OCI-M2 (cell line): Measurements from ENCODE around the gene RPL32.

ENCODE experiments used
- DNase-seq: peaks from one replicate; lab custom pipeline; 2025; ENCODE audit not compliant: unreplicated experiment; lab: John Stamatoyannopoulos, UW

Gene RPL32

GRCh38 chr3:12833222-12834161 lies 7.9 kb downstream of the RPL32 start:
- no peak for DNase-seq

DNA sequence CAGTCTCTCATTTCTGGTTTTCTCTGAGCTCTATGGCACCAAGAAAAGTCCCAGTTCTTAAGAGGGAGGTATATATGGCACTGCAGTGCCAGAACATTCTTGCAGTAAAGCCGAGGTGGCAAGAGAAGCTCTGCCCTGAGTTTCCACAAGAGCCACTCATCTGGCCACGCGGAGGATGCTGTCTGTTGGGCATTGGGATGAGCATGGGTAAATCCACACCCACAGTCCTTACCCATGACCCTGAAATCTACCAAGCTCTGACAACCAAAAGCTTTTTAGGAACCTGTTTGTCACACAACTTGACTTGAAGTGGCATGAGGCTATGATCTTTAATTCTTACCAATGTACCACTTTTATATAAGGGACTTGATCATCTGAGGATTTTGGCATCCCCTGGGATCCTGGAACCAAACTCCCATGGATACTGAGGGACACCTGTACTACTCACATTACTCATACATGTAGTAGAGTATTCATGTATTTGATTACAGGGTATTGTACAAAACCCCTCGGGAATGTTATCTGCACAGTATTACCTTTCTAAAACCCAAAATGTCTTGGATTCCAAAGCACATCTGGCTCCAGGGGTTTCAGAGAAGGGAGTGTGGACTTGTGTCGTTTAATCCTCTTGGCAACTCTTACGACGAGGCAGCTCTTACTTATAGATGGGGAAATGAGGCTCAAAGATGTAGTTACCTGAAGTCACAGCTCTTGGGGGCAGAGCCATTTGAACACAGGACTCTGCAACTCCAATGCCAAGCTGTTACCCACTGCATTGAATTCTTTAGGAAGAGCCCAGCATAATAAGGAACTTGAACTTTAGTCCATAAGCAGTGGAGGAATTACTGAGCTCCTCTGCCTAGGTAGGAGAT lies 8.8 kb downstream of the RPL32 start:
- no peak for DNase-seq

- no peak for DNase-seq
These were observed 10.0 kb downstream of the RPL32 start for GRCh38 chr3:12831301-12831866.

DNA sequence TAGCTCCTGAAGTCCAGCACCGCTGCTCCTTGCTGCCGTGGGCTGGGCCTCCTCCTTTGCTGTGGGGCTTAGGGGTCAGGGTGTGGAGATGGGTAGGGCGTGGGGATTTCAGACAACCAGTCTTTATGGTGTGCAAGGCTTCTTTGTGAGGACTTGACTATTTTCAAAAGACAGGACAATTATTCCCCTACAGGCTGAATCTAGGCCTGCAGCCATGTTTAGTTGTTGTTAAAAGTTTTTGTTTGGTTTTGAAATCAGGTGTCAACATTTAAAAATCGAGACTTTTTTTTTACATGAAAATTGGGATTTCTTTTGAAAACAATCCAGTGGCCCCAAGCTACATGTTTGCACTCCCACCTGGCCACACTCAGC lies 10.6 kb downstream of the RPL32 start:
- DNase-seq = no peak

GRCh38 chr3:12829886-12830784 lies 11.2 kb downstream of the RPL32 start:
- no peak for DNase-seq

GRCh38 chr3:12829404-12829803 lies 12.0 kb downstream of the RPL32 start:
- DNase-seq = no peak

DNA sequence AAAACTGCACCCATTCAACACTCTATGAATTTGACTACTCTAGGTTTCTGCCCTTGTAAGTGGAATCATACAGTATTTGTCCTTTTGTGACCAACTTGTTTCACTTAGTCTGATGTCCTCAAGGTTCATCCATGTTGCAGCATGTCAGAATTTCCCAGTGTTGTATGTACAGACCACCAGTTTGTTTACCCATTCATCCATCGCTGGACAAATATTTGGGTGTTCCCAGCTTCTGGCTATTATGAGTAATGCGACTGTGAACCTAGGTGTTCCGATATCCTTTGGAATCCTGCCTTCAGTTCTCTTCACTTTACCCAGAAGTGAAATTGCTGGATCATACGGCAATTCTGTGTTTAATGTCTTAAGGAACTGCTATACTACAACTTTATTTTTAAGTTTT lies 12.6 kb downstream of the RPL32 start:
- DNase-seq = no peak

DNA sequence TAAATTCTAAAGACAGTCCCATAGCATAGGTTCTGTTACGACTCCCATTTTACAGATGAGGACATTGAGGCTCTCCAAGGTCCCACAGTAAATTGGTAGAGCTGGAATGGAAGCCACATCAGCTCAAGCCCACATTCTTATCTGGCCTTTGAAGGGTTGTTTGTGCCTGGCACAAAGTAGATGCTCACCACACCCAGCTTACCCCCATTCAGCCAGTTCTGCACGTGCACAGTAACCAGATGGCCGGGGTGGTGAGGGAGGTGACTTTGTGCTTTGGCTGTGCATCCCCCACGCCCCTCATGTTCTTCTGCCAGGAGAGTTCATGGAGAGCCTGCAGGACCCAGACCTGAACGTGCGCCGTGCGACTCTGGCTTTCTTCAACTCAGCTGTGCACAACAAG lies 16.2 kb downstream of the RPL32 start:
- DNase-seq = no peak

- DNase-seq = no peak
These were observed 17.1 kb downstream of the RPL32 start for GRCh38 chr3:12824299-12824698.

DNA sequence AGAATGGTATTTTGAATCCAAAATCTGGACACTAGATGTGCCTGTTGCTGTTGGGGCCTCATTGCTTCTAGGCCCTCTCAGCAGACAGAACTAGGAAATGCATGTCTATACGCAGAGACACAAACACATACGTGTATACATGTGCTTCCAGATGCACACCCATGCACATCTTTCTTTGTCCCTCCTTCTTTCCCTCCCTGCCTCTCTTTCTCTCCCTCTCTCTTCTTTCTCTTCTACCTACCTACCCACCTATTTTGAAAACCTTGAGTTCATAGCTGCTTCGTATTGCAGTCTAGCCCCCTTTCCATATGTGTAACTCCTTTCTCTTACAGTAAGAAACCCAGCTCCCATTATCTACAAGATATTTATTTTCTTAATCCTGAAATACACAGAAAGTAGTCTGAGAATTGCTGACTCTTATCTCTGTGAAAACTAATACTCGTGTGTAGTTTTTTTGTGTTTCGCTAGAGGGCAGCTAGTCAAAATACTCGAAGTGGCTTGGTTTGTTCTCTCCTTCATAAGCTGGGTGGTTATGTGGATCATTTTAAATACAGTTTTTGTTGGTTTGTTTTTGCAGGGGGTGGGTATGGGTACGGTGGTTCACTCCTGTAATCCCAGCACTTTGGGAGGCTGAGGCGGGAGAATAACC lies 18.5 kb downstream of the RPL32 start:
- DNase-seq = no peak

GRCh38 chr3:12818773-12819172 lies 22.6 kb downstream of the RPL32 start:
- DNase-seq = no peak

GRCh38 chr3:12818273-12818672 lies 23.1 kb downstream of the RPL32 start:
- no peak for DNase-seq

GRCh38 chr3:12817343-12817710 lies 24.0 kb downstream of the RPL32 start:
- DNase-seq = no peak

- no peak for DNase-seq
These were observed 24.6 kb downstream of the RPL32 start for GRCh38 chr3:12816521-12817342.

GRCh38 chr3:12815719-12816118 lies 25.6 kb downstream of the RPL32 start:
- no peak for DNase-seq

DNA sequence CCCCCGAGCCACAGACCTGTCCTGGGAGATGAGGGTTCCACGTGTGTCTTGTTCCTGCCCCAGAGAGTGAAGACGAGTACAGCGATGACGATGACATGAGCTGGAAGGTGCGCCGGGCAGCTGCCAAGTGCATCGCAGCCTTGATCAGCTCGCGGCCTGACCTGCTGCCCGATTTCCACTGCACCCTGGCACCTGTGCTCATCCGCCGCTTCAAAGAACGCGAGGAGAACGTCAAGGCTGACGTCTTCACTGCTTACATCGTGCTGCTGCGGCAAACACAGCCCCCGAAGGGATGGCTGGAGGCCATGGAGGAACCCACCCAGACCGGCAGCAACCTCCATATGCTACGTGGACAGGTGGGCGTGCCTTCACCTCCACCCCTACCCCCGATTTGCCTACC lies 26.3 kb downstream of the RPL32 start:
- DNase-seq = no peak

DNA sequence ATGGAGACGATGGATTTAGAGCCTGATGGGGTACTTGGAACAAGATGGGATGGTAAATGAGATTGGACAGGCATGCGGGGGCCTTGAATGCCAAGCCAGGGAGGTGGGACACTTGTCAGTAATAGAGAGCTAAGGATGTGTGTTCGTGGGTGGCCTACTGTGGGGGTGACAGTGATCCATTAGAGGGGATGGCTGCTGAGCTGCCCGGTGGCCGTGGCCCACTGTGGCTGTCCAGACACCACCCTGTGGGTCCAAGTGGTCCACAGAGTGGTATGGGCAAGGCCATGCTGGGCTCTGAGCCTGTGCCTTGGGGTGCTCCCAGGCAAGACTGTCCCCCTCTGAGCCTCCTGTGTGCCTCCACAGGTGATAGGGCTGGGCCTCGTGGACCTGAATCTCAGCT lies 27.4 kb downstream of the RPL32 start:
- DNase-seq = no peak

DNA sequence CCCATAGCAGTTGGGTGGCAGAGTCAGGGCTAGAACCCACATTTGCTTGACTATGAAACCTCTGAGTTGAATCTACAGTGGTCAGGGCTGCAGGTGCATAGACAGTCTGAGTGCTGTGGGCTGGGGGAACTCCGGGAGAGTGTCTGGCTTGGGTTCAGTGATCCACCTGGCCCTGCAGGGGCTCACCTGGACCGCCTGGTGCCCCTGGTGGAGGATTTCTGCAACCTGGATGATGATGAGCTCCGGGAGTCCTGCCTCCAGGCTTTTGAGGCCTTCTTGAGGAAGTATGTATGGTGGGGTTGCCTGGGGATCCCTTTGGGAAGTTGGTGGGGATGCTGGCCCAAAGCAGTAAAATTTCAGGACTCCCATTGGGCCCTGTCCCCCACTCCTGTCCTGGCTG lies 28.6 kb downstream of the RPL32 start:
- DNase-seq = no peak

GRCh38 chr3:12810961-12811360 lies 30.4 kb downstream of the RPL32 start:
- no peak for DNase-seq
